BLaER1 (cell line): ENCODE data around the gene TMC6.
"Not testable (repeated sequence)": the region's sequence is repeated elsewhere in the genome, so short reads cannot be mapped to it uniquely, and the experiment has no call there.

Source experiments
- H3K27ac ChIP-seq: shearing (Covaris generic); formaldehyde crosslinking; 2 replicates; pipeline ENCODE4 v1.8.1; 2022
- H3K27me3 ChIP-seq: shearing (Covaris generic); formaldehyde crosslinking; 2 replicates; pipeline ENCODE4 v1.8.1; 2022
- H3K36me3 ChIP-seq: shearing (Covaris generic); formaldehyde crosslinking; 2 replicates; pipeline ENCODE4 v1.8.1; 2022
- H3K4me1 ChIP-seq: shearing (Covaris generic); formaldehyde crosslinking; 2 replicates; pipeline ENCODE4 v1.8.1; 2022
- H3K4me2 ChIP-seq: shearing (Covaris generic); formaldehyde crosslinking; 2 replicates; pipeline ENCODE4 v1.8.1; 2022
- H3K4me3 ChIP-seq: shearing (Covaris generic); formaldehyde crosslinking; 2 replicates; pipeline ENCODE4 v1.8.1; 2022
- H3K9ac ChIP-seq: shearing (Covaris generic); formaldehyde crosslinking; 2 replicates; pipeline ENCODE4 v1.8.1; 2022
- H3K9me3 ChIP-seq: shearing (Covaris generic); formaldehyde crosslinking; 2 replicates; pipeline ENCODE4 v1.8.1; 2022
- H4K20me1 ChIP-seq: shearing (Covaris generic); formaldehyde crosslinking; 2 replicates; pipeline ENCODE4 v1.8.1; 2022
- Cebpa-rat ChIP-seq: shearing (Covaris generic); IDR thresholded peaks from 2 replicates; pipeline ENCODE4 v1.8.1; 2022

The TMC6 gene

DNA sequence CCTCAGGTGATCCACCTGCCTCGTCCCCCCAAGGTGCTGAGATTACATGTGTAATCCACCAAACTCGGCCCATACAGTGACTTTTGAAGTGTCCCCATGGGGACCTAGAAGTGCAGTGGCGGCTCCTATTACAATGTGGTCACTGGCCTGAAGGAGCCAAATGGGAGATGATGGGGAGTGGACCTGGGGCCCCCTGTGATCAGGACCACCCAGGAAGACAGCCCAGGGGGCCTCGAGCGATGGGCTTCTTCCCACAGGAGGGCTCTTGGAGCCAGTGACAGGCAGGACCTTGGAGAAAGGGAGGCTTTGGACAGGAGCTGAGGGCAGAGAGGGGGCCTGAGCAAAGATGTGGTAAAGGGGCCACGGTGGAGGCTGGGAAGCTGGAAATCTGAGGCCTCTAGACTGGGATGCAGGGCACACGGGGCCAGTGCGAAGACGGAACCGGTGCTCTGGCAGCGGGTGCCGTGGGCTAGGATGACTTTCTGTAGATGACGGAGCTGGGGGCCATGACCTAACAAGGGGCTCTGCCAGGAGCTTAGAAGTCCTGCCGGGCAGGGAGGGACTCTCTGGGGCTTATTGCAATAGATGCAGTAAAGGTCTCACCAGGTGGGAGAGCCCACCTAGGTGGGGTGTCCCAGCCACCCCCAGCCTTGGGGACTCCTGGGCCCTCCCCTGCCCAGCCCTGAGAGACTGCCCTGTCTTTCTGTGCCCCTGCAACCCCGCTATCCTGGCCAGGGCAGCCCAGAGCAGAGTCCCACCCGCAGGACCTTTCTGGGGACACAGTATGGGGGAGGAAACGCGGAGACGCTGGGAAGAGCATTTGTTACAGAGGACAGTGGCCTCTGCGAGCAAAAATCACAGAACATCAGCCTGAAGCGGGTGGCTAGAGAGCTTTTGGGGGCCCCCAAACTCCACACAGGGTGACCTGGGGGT is 14.9 kb upstream of the TMC6 start:
- TF ChIP-seq Cebpa-rat = no peak
- Histone ChIP-seq H3K27me3 (no peaks in the 10 kb centered on the region), H3K4me3 (no peak overlapping the region), H3K9ac (no peak overlapping the region), H3K36me3 (no peaks in the 10 kb centered on the region), H3K4me1 (peaks cover 67% of the 10 kb centered on the region), H3K4me2 (no peak overlapping the region), H3K9me3 (no peaks in the 10 kb centered on the region), H4K20me1 (no peaks in the 10 kb centered on the region), H3K27ac (peak overlapping the region; percentile 33; the same call in 1 of the 2 replicates)

GRCh38 chr17:78142119-78142861 is 13.7 kb upstream of the TMC6 start:
- H3K27me3 ChIP-seq = no peaks in the 10 kb centered on the region
- peak overlapping the region; percentile 0; the same call in 1 of the 2 replicates for H3K9ac ChIP-seq
- TF ChIP-seq Cebpa-rat = no peak
- no peaks in the 10 kb centered on the region for H4K20me1 ChIP-seq
- 0 out of 2 replicates have a peak, but pooled peaks cover 3% of the 10 kb centered on the region for H3K36me3 ChIP-seq
- H3K9me3 ChIP-seq = no peaks in the 10 kb centered on the region
- H3K27ac ChIP-seq = 0 out of 2 replicates have a peak overlapping the region, but pooled peaks have one; percentile 49
- peaks cover 71% of the 10 kb centered on the region for H3K4me1 ChIP-seq
- H3K4me3 ChIP-seq = no peak overlapping the region
- peak overlapping the region; percentile 67 for H3K4me2 ChIP-seq

- H3K9ac ChIP-seq = peak overlapping the region; percentile 0; the same call in 1 of the 2 replicates
- no peak for TF ChIP-seq Cebpa-rat
- peak overlapping the region; percentile 67 for H3K4me2 ChIP-seq
- no peak overlapping the region for H3K4me3 ChIP-seq
- no peaks in the 10 kb centered on the region for H3K27me3 ChIP-seq
- H4K20me1 ChIP-seq = no peaks in the 10 kb centered on the region
- peak overlapping the region; percentile 49 for H3K27ac ChIP-seq
- H3K4me1 ChIP-seq = peaks cover 72% of the 10 kb centered on the region
- no peaks in the 10 kb centered on the region for H3K9me3 ChIP-seq
- H3K36me3 ChIP-seq = peaks cover 8% of the 10 kb centered on the region
These were observed 13.0 kb upstream of the TMC6 start for GRCh38 chr17:78141437-78142118.

DNA sequence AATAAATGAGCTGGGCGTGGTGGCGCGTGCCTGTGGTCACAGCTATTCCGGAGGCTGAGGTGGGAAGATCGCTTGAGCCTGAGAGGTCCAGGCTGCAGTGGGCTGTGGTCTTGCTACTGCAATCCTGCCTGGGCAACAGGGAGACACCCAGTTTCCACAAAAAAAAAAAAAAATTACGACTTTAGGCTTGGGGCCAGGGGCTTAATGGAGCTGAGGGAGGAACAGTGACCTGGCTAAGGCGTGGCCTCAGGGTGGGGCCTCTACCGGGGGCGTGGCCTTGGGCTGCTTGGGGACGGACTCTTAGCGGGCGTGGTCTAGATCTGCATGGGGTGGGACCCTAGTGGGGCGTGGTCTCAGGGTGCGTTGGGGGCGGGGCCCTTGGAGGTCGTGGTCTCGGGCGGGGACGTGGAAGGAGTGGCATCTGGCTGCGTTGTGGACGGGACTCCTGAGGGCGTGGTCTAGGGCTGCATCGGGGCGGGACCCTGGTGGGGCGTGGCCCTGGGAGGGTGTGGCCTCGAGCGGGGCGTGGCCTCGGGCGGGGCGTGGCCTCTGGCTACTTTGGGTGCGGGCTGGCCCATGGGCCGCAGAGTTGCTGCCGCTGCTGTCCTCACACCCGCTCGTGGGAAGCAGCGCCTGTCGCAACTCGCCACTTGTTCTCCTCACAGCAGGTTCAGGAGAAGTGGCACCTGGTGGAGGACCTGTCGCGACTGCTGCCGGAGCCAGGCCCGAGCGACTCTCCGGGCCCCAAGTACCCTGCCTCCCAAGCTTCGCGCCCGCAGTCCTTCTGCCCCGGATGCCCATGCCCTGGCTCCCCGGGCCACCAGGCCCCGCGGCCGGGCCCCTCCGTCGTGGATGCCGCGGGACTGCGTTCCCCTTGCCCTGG is 11.9 kb upstream of the TMC6 start:
- peaks cover 20% of the 10 kb centered on the region for H3K36me3 ChIP-seq
- no peaks in the 10 kb centered on the region for H4K20me1 ChIP-seq
- H3K4me1 ChIP-seq = peaks cover 74% of the 10 kb centered on the region
- H3K27ac ChIP-seq = peak overlapping the region; percentile 49; the same call in 1 of the 2 replicates
- H3K9me3 ChIP-seq = no peaks in the 10 kb centered on the region
- H3K27me3 ChIP-seq = no peaks in the 10 kb centered on the region
- H3K4me2 ChIP-seq = peak overlapping the region; percentile 47
- TF ChIP-seq Cebpa-rat = no peak
- H3K4me3 ChIP-seq = no peak overlapping the region
- H3K9ac ChIP-seq = no peak overlapping the region

- not testable (repeated sequence) for H4K20me1 ChIP-seq, H3K27ac ChIP-seq, H3K9me3 ChIP-seq, H3K27me3 ChIP-seq, H3K9ac ChIP-seq, H3K4me3 ChIP-seq
- H3K36me3 ChIP-seq = peaks cover 26% of the 10 kb centered on the region
- peaks cover 74% of the 10 kb centered on the region for H3K4me1 ChIP-seq
- peak overlapping the region; percentile 17; the same call in 1 of the 2 replicates for H3K4me2 ChIP-seq
These were observed 11.3 kb upstream of the TMC6 start for GRCh38 chr17:78139861-78140168.

- no peak overlapping the region for H3K4me3 ChIP-seq
- no peaks in the 10 kb centered on the region for H3K9me3 ChIP-seq
- H3K9ac ChIP-seq = no peak overlapping the region
- H3K36me3 ChIP-seq = peaks cover 31% of the 10 kb centered on the region
- H3K27ac ChIP-seq = no peak overlapping the region; the same call in 1 of the 2 replicates
- peaks cover 18% of the 10 kb centered on the region for H4K20me1 ChIP-seq
- H3K27me3 ChIP-seq = no peaks in the 10 kb centered on the region
- H3K4me2 ChIP-seq = peak overlapping the region; percentile 47
- TF ChIP-seq Cebpa-rat = no peak
- peaks cover 78% of the 10 kb centered on the region for H3K4me1 ChIP-seq
These were observed 9.9 kb upstream of the TMC6 start for GRCh38 chr17:78138204-78139060.

GRCh38 chr17:78137392-78138203 is 9.0 kb upstream of the TMC6 start:
- Histone ChIP-seq H3K9me3 (no peaks in the 10 kb centered on the region), H3K9ac (no peak overlapping the region), H3K27ac (peak overlapping the region; percentile 53), H3K4me1 (peaks cover 87% of the 10 kb centered on the region), H3K4me3 (no peak overlapping the region), H3K27me3 (no peaks in the 10 kb centered on the region), H4K20me1 (peaks cover 26% of the 10 kb centered on the region), H3K36me3 (peaks cover 31% of the 10 kb centered on the region), H3K4me2 (peak overlapping the region; percentile 47)
- TF ChIP-seq Cebpa-rat = no peak
